ENCODE results near the gene HASPIN.
"Not testable (repeated sequence)": the region's sequence is repeated elsewhere in the genome, so short reads cannot be mapped to it uniquely, and the experiment has no call there.

The HASPIN gene

GRCh38 chr17:3730881-3731429 is 7.3 kb downstream of the HASPIN start:
- in situ Hi-C loops (cut with MboI; ENCODE audit: low sequenced_read_pairs, unreplicated experiment), result no loop called here
- TF ChIP-seq CTCF (IDR thresholded peaks at IDR 0.05; ENCODE audit: borderline replicate concordance, control extremely low read depth, extremely low read depth, insufficient read depth, missing control alignments), result no peak
- DNase-seq (ENCODE audit: low spot score), result no peak

GRCh38 chr17:3732210-3732621 is 8.5 kb downstream of the HASPIN start:
- peak; percentile 63 for TF ChIP-seq CTCF (IDR thresholded peaks at IDR 0.05; ENCODE audit: borderline replicate concordance, control extremely low read depth, extremely low read depth, insufficient read depth, missing control alignments)
- in situ Hi-C loops (cut with MboI; ENCODE audit: low sequenced_read_pairs, unreplicated experiment), result no loop called here
- peak; percentile 82 for DNase-seq (ENCODE audit: low spot score)

GRCh38 chr17:3734911-3735276 is 11.2 kb downstream of the HASPIN start:
- in situ Hi-C loops (cut with MboI; ENCODE audit: low sequenced_read_pairs, unreplicated experiment); DNase-seq (ENCODE audit: low spot score): not testable (repeated sequence)

GRCh38 chr17:3735515-3735914 is 11.8 kb downstream of the HASPIN start:
- TF ChIP-seq CTCF (IDR thresholded peaks at IDR 0.05; ENCODE audit: borderline replicate concordance, control extremely low read depth, extremely low read depth, insufficient read depth, missing control alignments), result no peak
- in situ Hi-C loops (cut with MboI; ENCODE audit: low sequenced_read_pairs, unreplicated experiment), result no loop called here
- DNase-seq (ENCODE audit: low spot score), result no peak

- no peak for DNase-seq (ENCODE audit: low spot score)
- TF ChIP-seq CTCF (IDR thresholded peaks at IDR 0.05; ENCODE audit: borderline replicate concordance, control extremely low read depth, extremely low read depth, insufficient read depth, missing control alignments), result no peak
- in situ Hi-C loops (cut with MboI; ENCODE audit: low sequenced_read_pairs, unreplicated experiment), result no loop called here
Measured at GRCh38 chr17:3738562-3739295, 15.0 kb downstream of the HASPIN start.

GRCh38 chr17:3739422-3740124 is 15.9 kb downstream of the HASPIN start:
- TF ChIP-seq CTCF (IDR thresholded peaks at IDR 0.05; ENCODE audit: borderline replicate concordance, control extremely low read depth, extremely low read depth, insufficient read depth, missing control alignments), result no peak
- in situ Hi-C loops (cut with MboI; ENCODE audit: low sequenced_read_pairs, unreplicated experiment), result loop anchor here (5.0 kb wide), 1 partner anchor 83 kb away; no protein-coding TSS in a partner anchor
- DNase-seq (ENCODE audit: low spot score), result no peak

- peak; percentile 65 for DNase-seq (ENCODE audit: low spot score)
- TF ChIP-seq CTCF (IDR thresholded peaks at IDR 0.05; ENCODE audit: borderline replicate concordance, control extremely low read depth, extremely low read depth, insufficient read depth, missing control alignments), result no peak
- in situ Hi-C loops (cut with MboI; ENCODE audit: low sequenced_read_pairs, unreplicated experiment), result loop anchor here (5.0 kb wide), 1 partner anchor 82 kb away; no protein-coding TSS in a partner anchor
Measured at GRCh38 chr17:3740611-3741073, 16.9 kb downstream of the HASPIN start.

All from GM13976 (cell line).